Prostate gland (tissue), 2 donors: ENCODE measurements around the gene ATF6.

Experiments used
- POLR2AphosphoS5 ChIP-seq: sonication (generic); formaldehyde crosslinking; IDR thresholded peaks from one replicate; pipeline ENCODE4 v1.6.1; 2017; ENCODE audit warnings: antibody characterized with exemption
- TF ChIP-seq, protein P1 (sequence below), 4 experiments: fragments of 200-600 bp in 2 of 4; fragments of 450-650 bp in 2 of 4; sonication (generic) in 2 of 4; IDR thresholded peaks; 1 replicate in 3 of 4; 2 replicates in 1 of 4; pipeline ENCODE4 v1.5.1; 2016 to 2019; ENCODE audit warnings: antibody characterized with exemption in 4 of 4, mild to moderate bottlenecking in 2 of 4, moderate library complexity in 2 of 4

- TF ChIP-seq, protein P1, sequence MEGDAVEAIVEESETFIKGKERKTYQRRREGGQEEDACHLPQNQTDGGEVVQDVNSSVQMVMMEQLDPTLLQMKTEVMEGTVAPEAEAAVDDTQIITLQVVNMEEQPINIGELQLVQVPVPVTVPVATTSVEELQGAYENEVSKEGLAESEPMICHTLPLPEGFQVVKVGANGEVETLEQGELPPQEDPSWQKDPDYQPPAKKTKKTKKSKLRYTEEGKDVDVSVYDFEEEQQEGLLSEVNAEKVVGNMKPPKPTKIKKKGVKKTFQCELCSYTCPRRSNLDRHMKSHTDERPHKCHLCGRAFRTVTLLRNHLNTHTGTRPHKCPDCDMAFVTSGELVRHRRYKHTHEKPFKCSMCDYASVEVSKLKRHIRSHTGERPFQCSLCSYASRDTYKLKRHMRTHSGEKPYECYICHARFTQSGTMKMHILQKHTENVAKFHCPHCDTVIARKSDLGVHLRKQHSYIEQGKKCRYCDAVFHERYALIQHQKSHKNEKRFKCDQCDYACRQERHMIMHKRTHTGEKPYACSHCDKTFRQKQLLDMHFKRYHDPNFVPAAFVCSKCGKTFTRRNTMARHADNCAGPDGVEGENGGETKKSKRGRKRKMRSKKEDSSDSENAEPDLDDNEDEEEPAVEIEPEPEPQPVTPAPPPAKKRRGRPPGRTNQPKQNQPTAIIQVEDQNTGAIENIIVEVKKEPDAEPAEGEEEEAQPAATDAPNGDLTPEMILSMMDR (IDR thresholded peaks at IDR 0.05): no peak
- TF ChIP-seq POLR2AphosphoS5: no peak
Observed at GRCh38 chr1:161962091-161962887, 196.2 kb downstream of the ATF6 start.
